Left ventricle myocardium inferior (tissue), 1 donor: ENCODE data around the gene SCGB3A2. TPM values are rescaled to one million over a fixed set of nuclear protein-coding genes. Genes with fewer than 3 reads are reported as not detected.

ENCODE experiments used
- DNase-seq: peaks from one replicate; pipeline ENCODE4 v3.0.0-alpha.2; 2020
- H3K27ac ChIP-seq: fragments of 200-600 bp; replicated peaks from 2 replicates; pipeline ENCODE4 v1.8.0; 2021
- H3K27me3 ChIP-seq: fragments of 200-600 bp; 2 replicates; pipeline ENCODE4 v1.8.0; 2021; ENCODE audit warnings: low read depth
- H3K36me3 ChIP-seq: fragments of 200-600 bp; 2 replicates; pipeline ENCODE4 v1.8.0; 2021
- H3K4me1 ChIP-seq: fragments of 200-600 bp; 2 replicates; pipeline ENCODE4 v1.8.0; 2021
- H3K4me3 ChIP-seq: fragments of 200-600 bp; 2 replicates; pipeline ENCODE4 v1.8.0; 2021; ENCODE audit warnings: mild to moderate bottlenecking, moderate library complexity
- H3K9me3 ChIP-seq: fragments of 200-600 bp; replicated peaks from 2 replicates; pipeline ENCODE4 v1.8.0; 2021
- CTCF ChIP-seq: fragments of 200-600 bp; IDR thresholded peaks from 2 replicates; pipeline ENCODE4 v1.8.0; 2021; ENCODE audit warnings: antibody characterized with exemption, mild to moderate bottlenecking, borderline replicate concordance
- intact Hi-C: fragments of 100-400 bp; cut with micrococcal nuclease; formaldehyde crosslinking; loops from one replicate; pipeline ENCODE4 v1.11.0; 2022
- total RNA-seq: library from RNA; stranded (reverse); fragmentation: NEBNext Ultra II Directional; extraction: Animal tissue kit (Norgen Biotek cat#: 25700); gene quantifications from one replicate; pipeline ENCODE4 v1.2.1, GENCODE V29; 2021
- donor health status: DM: no; HTN: yes; CAD: no; lungs with severe emphysema.

The SCGB3A2 gene
- total RNA-seq, 1 donor from 2014 or later, result not detected

GRCh38 chr5:147920420-147921030 lies 42.0 kb downstream of the SCGB3A2 start:
- intact Hi-C loops, result no loop called here
- H3K27ac ChIP-seq, result no peak overlapping the region
- DNase-seq, result no peak

GRCh38 chr5:147921136-147921535 lies 42.6 kb downstream of the SCGB3A2 start:
- Histone ChIP-seq H3K27ac (no peak overlapping the region), H3K36me3 (no peaks in the 10 kb centered on the region), H3K4me1 (no peaks in the 10 kb centered on the region), H3K9me3 (no peaks in the 10 kb centered on the region), H3K4me3 (no peak overlapping the region), H3K27me3 (no peaks in the 10 kb centered on the region)
- DNase-seq, result no peak
- intact Hi-C loops, result no loop called here
- no peak for TF ChIP-seq CTCF

More at GRCh38 chr5:147920420-147921030, 42.0 kb downstream of the SCGB3A2 start:
- Histone ChIP-seq H3K4me3 (no peak overlapping the region), H3K36me3 (no peaks in the 10 kb centered on the region), H3K9me3 (no peaks in the 10 kb centered on the region), H3K27me3 (no peaks in the 10 kb centered on the region), H3K4me1 (no peaks in the 10 kb centered on the region)
- TF ChIP-seq CTCF, result no peak

- Histone ChIP-seq H3K4me3 (no peak overlapping the region), H3K27me3 (no peaks in the 10 kb centered on the region), H3K27ac (no peak overlapping the region), H3K36me3 (no peaks in the 10 kb centered on the region), H3K9me3 (no peaks in the 10 kb centered on the region), H3K4me1 (no peaks in the 10 kb centered on the region)
- DNase-seq, result no peak
- no peak for TF ChIP-seq CTCF
- intact Hi-C loops, result no loop called here
These were observed 46.5 kb downstream of the SCGB3A2 start for GRCh38 chr5:147925020-147925419.

GRCh38 chr5:147927901-147928300 lies 49.4 kb downstream of the SCGB3A2 start:
- DNase-seq, result no peak
- Histone ChIP-seq H3K27ac (no peak overlapping the region), H3K27me3 (no peaks in the 10 kb centered on the region), H3K36me3 (no peaks in the 10 kb centered on the region), H3K9me3 (no peaks in the 10 kb centered on the region), H3K4me1 (no peaks in the 10 kb centered on the region), H3K4me3 (no peak overlapping the region)
- intact Hi-C loops, result no loop called here
- no peak for TF ChIP-seq CTCF

GRCh38 chr5:147930769-147931168 lies 52.3 kb downstream of the SCGB3A2 start:
- Histone ChIP-seq H3K27ac (no peak overlapping the region), H3K4me1 (no peaks in the 10 kb centered on the region), H3K4me3 (no peak overlapping the region), H3K27me3 (no peaks in the 10 kb centered on the region), H3K36me3 (no peaks in the 10 kb centered on the region), H3K9me3 (no peaks in the 10 kb centered on the region)
- DNase-seq, result no peak
- no peak for TF ChIP-seq CTCF
- intact Hi-C loops, result no loop called here

Other genes with a start within 250 kb of the SCGB3A2 start
- gene JAKMIP2, start 96.0 kb upstream of the SCGB3A2 start, total RNA-seq, result 0.41 TPM
- 1.2 TPM for gene SPINK1, start 47.0 kb upstream of the SCGB3A2 start, total RNA-seq
- gene C5orf46, start 27.8 kb downstream of the SCGB3A2 start, total RNA-seq, result 12.0 TPM
- gene SPINK5, start 185.3 kb downstream of the SCGB3A2 start, total RNA-seq, result 0.47 TPM